Activated T-cell treated with anti-CD3 and anti-CD28 coated beads, Interleukin-2, amount 50 U/mL, for 4 hours (primary cell): ENCODE measurements around the gene VAC14. TPM values are rescaled to one million over a fixed set of nuclear protein-coding genes. Genes with fewer than 3 reads are reported as not detected.
"Not testable (repeated sequence)": the region's sequence is repeated elsewhere in the genome, so short reads cannot be mapped to it uniquely, and the experiment has no call there.

Experiments used
- ATAC-seq, 2 donors: fragments of 200-7000 bp; cut with Tn5 transposase; one replicate each; pipeline ENCODE4 v1.10.0; 2021
- DNase-seq: peaks from one replicate; pipeline ENCODE4 v3.0.0-alpha.2; 2020
- H3K27me3 Mint-ChIP-seq: one replicate; pipeline ENCODE4 v1.8.0; 2021; ENCODE audit warnings: low read depth, mixed read lengths
- H3K36me3 Mint-ChIP-seq: one replicate; pipeline ENCODE4 v1.8.0; 2022; ENCODE audit warnings: mixed read lengths; ENCODE audit not compliant: insufficient read depth
- H3K4me1 Mint-ChIP-seq: one replicate; pipeline ENCODE4 v1.8.0; 2021; ENCODE audit warnings: low read depth, mixed read lengths
- H3K4me3 Mint-ChIP-seq: one replicate; pipeline ENCODE4 v1.8.0; 2021; ENCODE audit warnings: mild to moderate bottlenecking, moderate library complexity, mixed read lengths
- H3K9me3 Mint-ChIP-seq: one replicate; pipeline ENCODE4 v1.8.0; 2021; ENCODE audit warnings: mixed read lengths
- total RNA-seq, 3 donors: library from RNA; stranded (reverse); gene quantifications; one replicate each; pipeline ENCODE4 v1.2.1, GENCODE V29; 2021

The VAC14 gene
- 10 to 100 TPM; 48.3 to 54.5 (median 49.3) TPM for total RNA-seq

DNA sequence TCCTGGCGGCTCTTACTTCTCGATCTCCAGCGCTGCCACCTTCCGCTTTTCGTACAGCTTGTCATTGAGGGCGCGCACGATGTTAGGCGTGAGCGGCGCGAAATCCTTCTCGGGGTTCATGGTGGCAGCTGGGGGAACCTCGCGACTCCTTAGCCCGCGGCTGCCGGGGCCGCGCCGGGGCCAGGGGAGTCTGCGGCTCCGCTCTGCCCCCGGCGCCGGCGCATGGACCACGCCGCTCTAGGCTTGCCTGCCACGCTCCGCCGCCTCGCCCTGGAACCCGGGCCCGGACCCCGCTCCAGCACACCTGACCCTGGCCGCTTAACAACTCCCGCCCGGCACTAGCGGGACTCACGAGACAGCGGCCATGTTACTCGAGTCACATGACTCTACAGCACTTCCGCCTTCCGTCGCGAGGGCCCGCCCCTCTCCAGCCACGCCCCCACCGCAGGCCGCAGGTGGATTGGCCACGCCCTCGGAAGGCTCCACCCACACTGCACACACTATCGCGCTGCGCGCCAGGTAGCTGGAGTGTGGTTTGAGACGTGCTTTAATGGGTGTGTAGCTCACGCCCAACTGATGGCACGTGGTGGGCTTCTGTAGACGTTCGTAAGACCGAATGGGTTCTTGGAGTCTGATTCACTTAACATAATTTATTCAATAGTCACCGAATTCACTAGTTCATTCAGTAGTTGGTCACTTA is at the start of gene VAC14:
Gene VAC14 (minus strand): TSS at position 378 of the 700 bp plus-strand sequence. CDS start 258 bp downstream, at position 120.
- no peaks in the 10 kb centered on the region for H3K27me3 Mint-ChIP-seq
- peak; percentile 93 to 96 for ATAC-seq

DNA sequence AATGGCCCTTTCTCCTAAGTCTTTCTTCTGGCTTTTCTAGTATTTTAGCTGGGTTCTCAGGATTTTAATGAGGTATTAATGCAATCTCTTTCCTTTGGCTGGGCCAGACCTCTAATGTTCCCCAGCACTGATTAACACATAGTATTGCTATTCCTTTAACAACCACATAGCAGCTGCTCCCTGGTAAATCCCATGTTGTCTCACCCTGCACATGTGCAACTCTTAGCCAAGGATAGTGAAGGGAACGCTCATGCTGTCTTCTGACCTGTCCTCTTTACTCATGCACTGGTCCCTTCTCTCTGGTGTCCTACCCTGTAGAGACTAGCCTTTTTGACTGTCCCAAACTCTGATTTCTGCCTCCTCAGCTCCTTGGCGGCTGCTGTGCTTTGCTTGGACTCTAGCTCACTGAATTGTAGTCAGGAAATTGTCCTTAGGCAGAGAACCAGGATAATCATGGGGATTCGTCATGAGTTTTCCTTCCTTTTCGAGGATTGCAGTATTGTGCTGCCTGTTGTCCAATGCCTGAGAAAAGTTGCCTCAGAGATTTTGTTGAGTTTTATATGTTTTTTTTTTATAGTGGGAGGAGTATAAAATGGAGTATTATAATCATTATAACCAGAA is 22.6 kb upstream of the VAC14 start:
- H3K4me3 Mint-ChIP-seq, H3K4me1 Mint-ChIP-seq, ATAC-seq: not testable (repeated sequence)

More for the DNA sequence above, at the start of gene VAC14:
- Mint-ChIP-seq H3K36me3 (no peaks in the 10 kb centered on the region), H3K4me3 (peak within 1 kb of the TSS; percentile 95), H3K4me1 (peaks cover 19% of the 10 kb centered on the region), H3K9me3 (peaks cover 4% of the 10 kb centered on the region)
- DNase-seq, result peak; percentile 98

DNA sequence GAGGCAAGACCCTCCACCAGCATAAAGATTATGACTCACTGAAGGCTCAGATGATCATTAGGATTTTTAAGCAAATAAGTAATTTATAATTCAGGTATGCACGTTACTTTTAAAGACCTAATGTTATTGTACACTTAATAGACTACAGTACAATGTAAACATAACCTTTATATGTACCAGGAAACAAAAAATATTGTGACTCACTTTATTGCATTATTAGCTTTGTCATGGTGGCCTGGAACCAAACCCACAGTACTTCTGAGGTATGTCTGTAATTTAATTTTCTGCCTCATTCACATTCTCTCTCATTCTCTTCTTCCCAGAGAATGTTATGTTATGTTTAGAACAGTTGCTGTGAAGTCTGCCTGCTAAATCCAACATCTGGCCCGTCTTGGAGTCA is 21.8 kb upstream of the VAC14 start:
- ATAC-seq, H3K27me3 Mint-ChIP-seq, H3K4me3 Mint-ChIP-seq, H3K9me3 Mint-ChIP-seq, H3K36me3 Mint-ChIP-seq, H3K4me1 Mint-ChIP-seq, DNase-seq: not testable (repeated sequence)

More for the DNA sequence above, 22.6 kb upstream of the VAC14 start:
- H3K36me3 Mint-ChIP-seq, DNase-seq, H3K9me3 Mint-ChIP-seq, H3K27me3 Mint-ChIP-seq: not testable (repeated sequence)

DNA sequence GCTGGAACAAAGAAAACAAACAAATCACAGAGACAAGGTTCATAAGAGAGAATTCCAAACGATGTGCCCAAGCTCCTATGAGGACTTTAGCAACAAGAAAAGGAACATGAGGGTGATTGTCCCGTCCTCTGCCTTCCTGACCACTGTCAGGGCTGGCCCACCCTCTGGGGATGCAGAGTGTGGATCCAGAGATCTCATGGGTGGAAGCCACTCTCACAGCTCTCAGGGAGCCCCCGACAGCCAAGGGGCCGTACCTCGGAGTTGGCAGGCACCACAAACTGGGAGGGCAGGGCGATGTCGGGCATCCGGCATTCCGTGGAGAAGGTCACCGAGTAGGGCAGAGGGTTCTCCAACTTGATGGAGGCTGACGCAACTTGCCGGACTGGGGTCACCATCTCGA is 17.1 kb upstream of the VAC14 start:
- H3K27me3 Mint-ChIP-seq, H3K4me3 Mint-ChIP-seq, H3K4me1 Mint-ChIP-seq, DNase-seq, H3K36me3 Mint-ChIP-seq, H3K9me3 Mint-ChIP-seq, ATAC-seq: not testable (repeated sequence)

- DNase-seq, result no peak
These were observed 8.6 kb upstream of the VAC14 start for GRCh38 chr16:70809392-70810060.

GRCh38 chr16:70808371-70808770 is 7.4 kb upstream of the VAC14 start:
- no peak for ATAC-seq
- H3K4me1 Mint-ChIP-seq, result no peaks in the 10 kb centered on the region
- H3K36me3 Mint-ChIP-seq, result no peaks in the 10 kb centered on the region
- H3K27me3 Mint-ChIP-seq, result peaks cover 20% of the 10 kb centered on the region
- H3K9me3 Mint-ChIP-seq, result peaks cover 4% of the 10 kb centered on the region
- no peak overlapping the region for H3K4me3 Mint-ChIP-seq
- DNase-seq, result no peak

More at GRCh38 chr16:70809392-70810060, 8.6 kb upstream of the VAC14 start:
- Mint-ChIP-seq H3K27me3 (peaks cover 20% of the 10 kb centered on the region), H3K4me1 (no peaks in the 10 kb centered on the region), H3K36me3 (no peaks in the 10 kb centered on the region), H3K9me3 (no peaks in the 10 kb centered on the region), H3K4me3 (no peak overlapping the region)
- no peak for ATAC-seq

DNA sequence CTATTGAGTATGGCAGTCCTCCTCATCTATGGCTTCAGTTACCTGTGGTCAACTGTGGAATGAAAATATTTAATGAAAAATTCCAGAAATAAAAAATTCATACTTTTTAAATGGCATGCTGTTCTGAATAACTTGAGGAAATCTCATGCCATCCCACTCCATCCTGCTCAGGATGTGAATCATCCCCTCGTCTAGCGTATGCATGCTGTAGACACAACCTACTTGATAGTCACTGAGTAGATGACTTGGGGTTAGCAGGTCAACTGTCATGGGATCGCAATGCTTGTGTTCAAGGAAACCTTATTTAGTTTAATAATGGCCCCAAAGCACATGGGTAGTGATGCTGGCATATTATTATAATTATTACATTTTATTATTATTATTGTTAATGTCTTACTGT is 4.8 kb upstream of the VAC14 start:
- H3K9me3 Mint-ChIP-seq, result peaks cover 4% of the 10 kb centered on the region
- H3K36me3 Mint-ChIP-seq, result no peaks in the 10 kb centered on the region
- H3K4me3 Mint-ChIP-seq, result no peak overlapping the region
- ATAC-seq (no peak), DNase-seq (no peak)
- H3K4me1 Mint-ChIP-seq, result no peaks in the 10 kb centered on the region
- peaks cover 20% of the 10 kb centered on the region for H3K27me3 Mint-ChIP-seq

- peaks cover 4% of the 10 kb centered on the region for H3K9me3 Mint-ChIP-seq
- peaks cover 2% of the 10 kb centered on the region for H3K4me1 Mint-ChIP-seq
- no peaks in the 10 kb centered on the region for H3K36me3 Mint-ChIP-seq
- H3K4me3 Mint-ChIP-seq, result no peak overlapping the region
- H3K27me3 Mint-ChIP-seq, result peaks cover 19% of the 10 kb centered on the region
- ATAC-seq (no peak), DNase-seq (no peak)
These were observed 4.4 kb upstream of the VAC14 start for GRCh38 chr16:70805380-70805779.

GRCh38 chr16:70804734-70805169 is 3.8 kb upstream of the VAC14 start:
- H3K4me1 Mint-ChIP-seq, result peaks cover 8% of the 10 kb centered on the region
- no peak for DNase-seq
- peaks cover 4% of the 10 kb centered on the region for H3K9me3 Mint-ChIP-seq
- ATAC-seq, result no peak
- peaks cover 13% of the 10 kb centered on the region for H3K27me3 Mint-ChIP-seq
- no peaks in the 10 kb centered on the region for H3K36me3 Mint-ChIP-seq
- H3K4me3 Mint-ChIP-seq, result no peak overlapping the region

DNA sequence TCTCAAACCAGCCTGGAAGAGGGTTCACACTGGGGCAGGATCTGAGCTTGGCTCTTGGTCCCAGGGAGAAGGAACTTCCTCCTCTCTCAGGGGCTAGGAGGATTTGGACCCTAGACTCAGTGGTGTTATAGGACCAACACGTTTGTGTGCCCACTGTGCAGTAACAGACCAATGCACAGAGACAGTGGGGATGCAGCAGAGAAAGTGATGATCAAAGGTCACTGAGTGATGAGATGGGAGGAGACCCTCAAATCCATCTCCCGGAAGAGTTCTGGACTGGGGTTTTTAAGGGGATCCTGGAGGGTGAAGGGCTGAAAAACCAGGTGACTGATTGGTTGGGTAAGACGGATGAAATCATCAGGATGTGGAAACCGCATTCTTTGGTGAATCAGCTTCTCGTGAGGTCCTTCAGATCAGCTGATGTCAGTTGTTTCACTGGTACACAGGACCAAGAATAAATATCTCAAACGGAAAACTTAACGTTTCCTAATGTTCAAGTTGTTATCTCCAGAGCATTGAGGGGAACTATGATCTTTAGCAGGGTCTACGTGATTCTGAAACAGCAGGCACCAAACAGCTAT is 3.3 kb upstream of the VAC14 start:
- Mint-ChIP-seq H3K9me3 (peaks cover 4% of the 10 kb centered on the region), H3K27me3 (peaks cover 10% of the 10 kb centered on the region), H3K4me1 (peaks cover 11% of the 10 kb centered on the region), H3K4me3 (no peak overlapping the region), H3K36me3 (no peaks in the 10 kb centered on the region)
- no peak for DNase-seq
- ATAC-seq, result no peak

- DNase-seq (no peak), ATAC-seq (no peak)
- Mint-ChIP-seq H3K27me3 (peaks cover 6% of the 10 kb centered on the region), H3K36me3 (no peaks in the 10 kb centered on the region), H3K4me1 (peaks cover 16% of the 10 kb centered on the region), H3K4me3 (no peak overlapping the region), H3K9me3 (peaks cover 4% of the 10 kb centered on the region)
These were observed 2.4 kb upstream of the VAC14 start for GRCh38 chr16:70803319-70803718.

DNA sequence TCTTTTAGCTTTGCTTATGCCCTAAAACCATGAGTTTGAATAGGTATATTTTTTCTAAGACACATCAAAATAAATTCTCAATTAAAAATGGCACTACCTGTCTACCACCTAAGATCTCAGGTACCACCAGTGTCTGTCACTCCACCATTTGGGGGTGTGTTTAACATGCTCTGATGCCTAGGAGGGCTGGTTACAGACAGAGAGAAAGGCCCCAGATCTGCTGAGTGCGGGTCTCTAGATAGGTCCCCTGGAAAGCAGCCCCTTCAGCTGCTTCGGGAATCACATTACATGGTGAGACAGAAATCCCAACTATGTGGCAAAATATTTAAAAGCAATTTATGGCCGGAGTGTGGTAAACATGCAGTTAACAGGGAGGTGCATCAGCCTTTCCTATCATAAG is 653 bp upstream of the VAC14 start:
- Mint-ChIP-seq H3K9me3 (peaks cover 4% of the 10 kb centered on the region), H3K36me3 (no peaks in the 10 kb centered on the region), H3K4me1 (peaks cover 19% of the 10 kb centered on the region), H3K27me3 (peaks cover under 1% of the 10 kb centered on the region), H3K4me3 (peak overlapping the region; percentile 95)
- DNase-seq (no peak), ATAC-seq (no peak)

GRCh38 chr16:70800311-70800710 is 647 bp downstream of the VAC14 start:
- Mint-ChIP-seq H3K4me3 (peak overlapping the region; percentile 95), H3K4me1 (peaks cover 19% of the 10 kb centered on the region), H3K27me3 (no peaks in the 10 kb centered on the region), H3K9me3 (peaks cover 4% of the 10 kb centered on the region), H3K36me3 (no peaks in the 10 kb centered on the region)
- DNase-seq, result no peak
- peak; percentile 12 to 13 for ATAC-seq

DNA sequence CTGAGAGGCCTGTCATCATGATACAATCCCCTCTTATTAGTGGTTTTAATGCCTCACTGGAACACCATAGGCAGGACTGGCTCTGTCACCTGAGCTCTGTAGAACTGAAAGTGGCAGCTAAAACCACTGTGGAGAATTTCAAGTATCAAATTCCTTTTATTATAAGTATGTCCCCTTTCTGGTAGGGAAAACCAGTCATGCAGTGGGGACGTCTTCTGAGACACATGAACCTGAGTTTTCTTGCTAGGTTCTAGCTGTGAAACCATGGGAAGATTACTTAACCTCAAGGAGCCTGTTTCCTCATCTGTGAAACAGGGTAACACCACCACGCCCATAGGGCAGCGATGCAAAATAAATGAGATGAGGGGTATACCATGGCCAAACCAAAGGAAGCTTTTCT is 4.7 kb downstream of the VAC14 start:
- no peak overlapping the region for H3K4me3 Mint-ChIP-seq
- H3K27me3 Mint-ChIP-seq, result no peaks in the 10 kb centered on the region
- ATAC-seq (no peak), DNase-seq (no peak)
- H3K4me1 Mint-ChIP-seq, result peaks cover 25% of the 10 kb centered on the region
- H3K9me3 Mint-ChIP-seq, result no peaks in the 10 kb centered on the region
- H3K36me3 Mint-ChIP-seq, result no peaks in the 10 kb centered on the region
